ENCODE measurements around the gene MVB12B. TPM values are rescaled to one million over a fixed set of nuclear protein-coding genes. Genes with fewer than 3 reads are reported as not detected.

MVB12B gene
- total and polyA plus RNA-seq, 2 of the 8 experiments (the other 6 are each of a cell fraction or from before 2014, with no cell fraction given): 2.6 to 5.0 TPM

- H3K27me3 ChIP-seq (replicated peaks in 1 of 4; ENCODE audit: control insufficient read depth in 3 of 4, extremely low read depth in 1 of 4, insufficient read depth in 3 of 4, low read length in 3 of 4): no peaks in the 10 kb centered on the region
- no peak overlapping the region for H3K18ac ChIP-seq (ENCODE audit: extremely low read depth, low read length)
- no peak overlapping the region for H2BK15ac ChIP-seq (ENCODE audit: low read length)
- no peak overlapping the region for H3K9ac ChIP-seq (replicated peaks in 1 of 4; ENCODE audit: extremely low read depth in 1 of 4, low read depth in 3 of 4, low read length in 3 of 4)
- peaks cover 2 to 21% (median 13%) of the 10 kb centered on the region in 4 experiments for H3K4me1 ChIP-seq (replicated peaks in 1 of 4; ENCODE audit: control insufficient read depth in 3 of 4, insufficient read depth in 4 of 4, low read length in 3 of 4)
- FAIRE-seq (no peak), DNase-seq (ENCODE audit: low read depth in 1 of 2, low spot score in 2 of 2) (no peak)
- 0 out of 4 replicates have a peak overlapping the region, but pooled peaks of 1 of the 2 experiments have one; percentile 33 for H3K4me2 ChIP-seq (ENCODE audit: insufficient read depth in 1 of 2, low read depth in 2 of 2, low read length in 2 of 2)
- no peak overlapping the region for H3K14ac ChIP-seq (ENCODE audit: insufficient read length)
- no peak overlapping the region for H4K91ac ChIP-seq (replicated peaks; ENCODE audit: insufficient read length, low read length)
- H2BK20ac ChIP-seq (ENCODE audit: low read length): no peak overlapping the region
- no peak overlapping the region for H3K27ac ChIP-seq (ENCODE audit: low read depth, low read length)
- no peak overlapping the region for H2AK5ac ChIP-seq (ENCODE audit: low read depth, low read length)
- H4K5ac ChIP-seq (ENCODE audit: insufficient read length, low read depth, low read length): no peak overlapping the region
- no peak overlapping the region for H3K23ac ChIP-seq (ENCODE audit: insufficient read length)
- H3K79me2 ChIP-seq (ENCODE audit: control insufficient read depth in 1 of 2, insufficient read depth in 2 of 2, low read length in 2 of 2): no peaks in the 10 kb centered on the region
- no peaks in the 10 kb centered on the region for H4K20me1 ChIP-seq (replicated peaks in 1 of 2; ENCODE audit: control insufficient read depth in 1 of 2, insufficient read depth in 2 of 2, low read length in 2 of 2)
- H4K8ac ChIP-seq (ENCODE audit: extremely low read depth, insufficient read depth, low read length): no peak overlapping the region
- no peak overlapping the region for H3K4me3 ChIP-seq (ENCODE audit: extremely low read depth in 1 of 4, insufficient read depth in 2 of 4, low read depth in 3 of 4, low read length in 4 of 4)
- no peaks in the 10 kb centered on the region for H3K9me3 ChIP-seq (ENCODE audit: insufficient read depth in 2 of 2, low read depth in 1 of 2, low read length in 1 of 2)
- no peak overlapping the region for H3K4ac ChIP-seq (replicated peaks; ENCODE audit: insufficient read length, low read depth, low read length)
- no peak overlapping the region for H2BK120ac ChIP-seq (replicated peaks; ENCODE audit: low read depth, low read length)
- ChIA-PET CTCF (ENCODE audit: partially characterized antibody) (interaction anchor here (0.9 to 1.5 kb wide), 4 partner anchors 8 to 23 kb away, joined by 3 to 7 read pairs (median 4); no protein-coding TSS in a partner anchor), POLR2A (ENCODE audit: partially characterized antibody) (no interaction called here)
- no peak overlapping the region for H3K56ac ChIP-seq (replicated peaks; ENCODE audit: insufficient read length, low read depth, low read length)
- no peaks in the 10 kb centered on the region for H3K79me1 ChIP-seq (ENCODE audit: low read depth, low read length)
- H2BK5ac ChIP-seq (ENCODE audit: low read depth, low read length): no peak overlapping the region
- no peaks in the 10 kb centered on the region for H3K36me3 ChIP-seq (ENCODE audit: control insufficient read depth in 2 of 4, insufficient read depth in 4 of 4, low read length in 3 of 4)
- H3K23me2 ChIP-seq (ENCODE audit: low read depth, low read length): no peaks in the 10 kb centered on the region
- no peak overlapping the region for H2BK12ac ChIP-seq (ENCODE audit: low read depth, low read length)
- H2AFZ ChIP-seq (ENCODE audit: low read length): no peak overlapping the region
- WGBS, 2 experiments (ENCODE audit: extremely low coverage in 1 of 2, insufficient coverage in 1 of 2, insufficient read length in 1 of 2, insufficient replicate concordance in 2 of 2, low coverage in 1 of 2, low lambda C conversion rate in 2 of 2, missing lambda C conversion rate in 1 of 2): 94% methylated on average over 9 of the region's 9 CpGs; no CpG with 5 or more reads in 1 of the 2 experiments
These were observed 50.9 kb downstream of the MVB12B start for GRCh38 chr9:126377536-126377935.
